Ovary (tissue), 3 donors: ENCODE results near the gene SLX4IP.

Experiments
- EP300 ChIP-seq: sonication (generic); formaldehyde crosslinking; IDR thresholded peaks from one replicate; pipeline ENCODE4 v1.6.1; 2017; ENCODE audit warnings: antibody characterized with exemption
- POLR2A ChIP-seq: fragments of 450-650 bp; IDR thresholded peaks from one replicate; pipeline ENCODE4 v1.6.1; 2017; ENCODE audit warnings: antibody characterized with exemption, mild to moderate bottlenecking, moderate library complexity
- TF ChIP-seq, protein P1 (sequence below), 3 donors: fragments of 450-650 bp in 2 of 3; fragments of 200-600 bp in 1 of 3; IDR thresholded peaks; one replicate each; pipeline versions ENCODE4 v1.5.1 to v1.8.0; 2016 to 2022; ENCODE audit warnings: antibody characterized with exemption in 3 of 3, mild to moderate bottlenecking in 1 of 3
- donor health status: DM: no; HTN: no; CAD: no.

DNA sequence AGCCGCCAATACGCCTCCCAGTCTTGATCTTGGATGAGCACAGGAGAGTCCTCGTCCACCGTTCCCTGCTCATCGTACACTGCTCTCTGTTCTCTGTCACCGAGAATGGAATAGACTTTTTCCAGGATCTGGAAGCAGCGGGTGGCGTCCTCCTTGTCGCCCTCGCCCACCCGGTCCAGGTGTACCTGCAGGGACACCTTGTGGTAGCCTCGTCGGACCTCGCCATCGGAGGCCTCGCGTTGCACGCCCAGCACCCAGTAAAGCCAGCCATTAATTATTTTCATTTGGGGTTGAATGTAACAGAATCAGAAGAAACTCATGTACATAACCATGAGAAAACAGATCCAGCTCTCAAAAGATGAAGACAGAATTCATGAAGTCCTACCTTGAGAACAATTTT is 178.8 kb downstream of the SLX4IP start:
- no peak for TF ChIP-seq POLR2A
- TF ChIP-seq, protein P1, sequence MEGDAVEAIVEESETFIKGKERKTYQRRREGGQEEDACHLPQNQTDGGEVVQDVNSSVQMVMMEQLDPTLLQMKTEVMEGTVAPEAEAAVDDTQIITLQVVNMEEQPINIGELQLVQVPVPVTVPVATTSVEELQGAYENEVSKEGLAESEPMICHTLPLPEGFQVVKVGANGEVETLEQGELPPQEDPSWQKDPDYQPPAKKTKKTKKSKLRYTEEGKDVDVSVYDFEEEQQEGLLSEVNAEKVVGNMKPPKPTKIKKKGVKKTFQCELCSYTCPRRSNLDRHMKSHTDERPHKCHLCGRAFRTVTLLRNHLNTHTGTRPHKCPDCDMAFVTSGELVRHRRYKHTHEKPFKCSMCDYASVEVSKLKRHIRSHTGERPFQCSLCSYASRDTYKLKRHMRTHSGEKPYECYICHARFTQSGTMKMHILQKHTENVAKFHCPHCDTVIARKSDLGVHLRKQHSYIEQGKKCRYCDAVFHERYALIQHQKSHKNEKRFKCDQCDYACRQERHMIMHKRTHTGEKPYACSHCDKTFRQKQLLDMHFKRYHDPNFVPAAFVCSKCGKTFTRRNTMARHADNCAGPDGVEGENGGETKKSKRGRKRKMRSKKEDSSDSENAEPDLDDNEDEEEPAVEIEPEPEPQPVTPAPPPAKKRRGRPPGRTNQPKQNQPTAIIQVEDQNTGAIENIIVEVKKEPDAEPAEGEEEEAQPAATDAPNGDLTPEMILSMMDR (IDR thresholded peaks at IDR 0.05): no peak
- no peak for TF ChIP-seq EP300
